Stimulated activated CD4-positive, alpha-beta T cell treated with anti-CD3 and anti-CD28 coated beads, TNF-alpha, amount 100 ng/mL, for 48 hours (primary cell): ENCODE results near the gene ASTN1.

ENCODE experiments used
- DNase-seq, 3 donors: peaks; one replicate each; pipeline ENCODE4 v3.0.0-alpha.2; 2020; ENCODE audit warnings: low read depth in 3 of 3

Gene ASTN1

DNA sequence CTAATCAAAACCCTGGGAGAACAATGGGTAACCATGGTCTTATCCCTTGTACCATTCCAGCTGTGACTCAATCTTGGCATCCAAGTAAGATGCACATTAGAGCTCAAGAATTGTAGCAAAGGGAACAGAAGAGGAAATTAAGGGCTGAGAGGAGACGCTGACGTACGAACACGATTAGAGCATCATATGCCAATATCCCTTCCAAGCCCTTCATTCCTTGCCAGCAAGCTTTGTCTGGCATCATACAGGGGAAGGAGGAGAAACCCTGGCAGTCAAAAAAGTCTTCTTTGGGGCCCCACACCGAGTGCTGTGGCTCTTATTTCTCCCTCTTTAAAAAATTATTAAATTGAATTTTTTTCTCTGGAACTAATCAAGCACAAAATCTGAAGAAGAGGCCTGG, 120.9 kb downstream of the ASTN1 start:
- no peak for DNase-seq

DNA sequence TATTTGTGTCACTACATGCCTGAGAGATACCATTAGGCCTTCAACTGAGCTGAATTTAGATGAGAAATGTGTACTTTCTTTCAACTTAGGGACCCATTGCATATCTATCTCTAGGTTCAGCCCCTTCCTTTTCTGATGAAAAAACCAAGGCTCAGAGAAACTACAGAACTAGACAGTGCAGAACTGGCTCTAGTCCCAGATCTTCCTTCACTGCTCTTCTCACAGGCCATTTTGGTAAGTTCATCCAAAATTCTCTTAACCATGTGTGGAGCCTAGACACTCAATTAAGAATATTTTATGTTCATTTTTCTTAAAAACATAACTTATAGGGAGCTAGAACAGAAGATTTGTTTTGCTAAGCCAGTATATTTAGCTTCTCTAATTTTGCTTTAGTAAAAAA, 128.9 kb downstream of the ASTN1 start:
- no peak for DNase-seq

- no peak for DNase-seq
Measured at GRCh38 chr1:177033628-177034027, 130.9 kb downstream of the ASTN1 start.

DNA sequence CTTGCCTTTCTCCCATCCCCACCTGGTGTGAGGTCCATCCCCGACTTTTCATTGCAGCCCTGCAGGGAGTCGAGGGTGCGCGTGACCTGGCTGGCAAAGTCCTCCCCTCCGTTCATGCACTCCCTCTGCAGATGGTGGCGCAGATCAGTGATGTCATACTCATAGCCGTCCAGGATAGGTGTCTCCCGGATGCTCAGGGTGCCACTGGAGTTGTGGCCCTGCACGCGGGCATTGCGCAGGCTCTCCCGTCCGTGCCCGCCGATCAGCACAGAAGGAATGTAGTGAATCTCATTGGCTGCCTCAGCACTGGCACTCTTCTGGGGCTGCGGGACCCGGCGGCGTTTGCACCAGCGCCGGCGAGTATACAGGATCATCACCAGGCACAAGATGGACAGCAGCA, 132.1 kb downstream of the ASTN1 start:
- DNase-seq = no peak

DNA sequence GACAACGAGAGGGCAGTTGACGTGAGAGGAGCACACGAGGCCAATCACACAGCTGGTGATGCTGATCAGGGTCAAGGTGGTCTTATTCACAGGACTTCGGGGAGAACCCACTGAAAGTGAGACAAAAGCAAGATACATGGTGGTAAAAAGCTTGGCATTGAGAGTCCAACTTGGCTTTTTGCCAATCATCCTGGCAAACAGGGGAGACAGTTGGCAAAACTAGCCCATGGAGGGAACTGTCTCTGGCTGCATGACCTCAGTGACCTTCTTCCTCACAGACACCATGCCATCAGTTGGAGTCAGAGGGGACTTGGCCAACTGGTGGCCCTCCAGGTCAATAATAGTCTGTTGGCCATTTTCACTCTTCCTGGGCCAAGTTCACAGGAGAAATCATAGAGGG, 139.9 kb downstream of the ASTN1 start:
- no peak for DNase-seq

GRCh38 chr1:177023726-177024125, 140.8 kb downstream of the ASTN1 start:
- no peak for DNase-seq

DNA sequence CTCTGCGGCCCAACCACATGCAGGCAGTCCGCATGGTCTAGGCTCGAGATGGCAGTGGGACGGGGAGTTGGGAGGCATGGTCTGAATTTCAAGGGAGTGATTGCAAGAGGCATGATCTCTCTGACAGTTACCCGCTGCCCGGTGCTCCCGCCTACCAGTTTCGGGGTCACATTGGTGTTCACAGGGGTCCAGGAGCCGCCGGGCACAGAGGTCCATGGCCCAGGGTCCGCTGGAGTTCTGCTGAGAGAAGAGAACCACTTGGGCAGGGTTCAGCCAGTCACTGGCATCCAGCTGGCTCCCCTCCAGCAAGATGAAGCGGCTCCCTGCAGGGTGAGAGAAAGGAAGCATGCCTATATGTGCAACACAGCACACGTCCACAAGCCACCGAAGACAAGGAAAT, 141.3 kb downstream of the ASTN1 start:
- DNase-seq = no peak

GRCh38 chr1:177021687-177022086, 142.8 kb downstream of the ASTN1 start:
- DNase-seq = no peak

GRCh38 chr1:177020851-177021589, 143.5 kb downstream of the ASTN1 start:
- no peak for DNase-seq

GRCh38 chr1:177017287-177017852, 147.1 kb downstream of the ASTN1 start:
- no peak for DNase-seq

DNA sequence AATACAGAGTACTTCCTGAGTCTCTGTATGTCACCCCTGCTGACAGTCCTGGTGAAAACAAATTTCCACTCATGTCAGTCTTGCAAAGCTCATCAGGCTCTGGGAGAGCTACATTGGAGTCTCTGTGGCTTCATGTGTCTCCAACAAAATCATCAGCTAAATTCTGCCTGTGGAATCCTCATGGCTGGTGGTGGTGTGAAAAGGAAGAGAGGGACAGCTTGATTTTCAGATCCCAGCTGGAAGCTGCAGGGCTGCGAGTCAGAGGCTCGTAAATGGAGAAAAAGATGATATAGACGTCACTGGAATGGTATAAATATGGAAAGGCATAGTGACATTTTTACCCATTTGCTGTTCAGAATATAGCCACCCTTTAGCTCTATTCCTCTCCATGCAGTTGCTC, 150.2 kb downstream of the ASTN1 start:
- no peak for DNase-seq

GRCh38 chr1:177012342-177012925, 152.1 kb downstream of the ASTN1 start:
- DNase-seq = no peak

DNA sequence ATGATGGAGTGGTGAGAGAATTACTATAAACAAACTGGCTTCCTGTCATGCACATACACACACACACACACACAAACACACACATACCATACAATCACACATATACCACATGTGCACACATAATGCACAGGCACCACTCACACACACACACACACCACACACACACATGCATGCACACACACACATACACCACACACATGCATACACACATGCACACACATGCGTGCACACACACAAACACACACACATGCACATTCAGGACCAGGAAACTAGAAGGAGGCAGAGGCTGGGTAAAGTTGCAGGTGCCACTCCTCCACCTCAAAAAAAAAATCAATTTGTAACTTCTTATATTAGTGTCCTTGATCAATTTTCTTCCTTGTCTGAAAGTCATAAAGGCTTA, 153.0 kb downstream of the ASTN1 start:
- no peak for DNase-seq

GRCh38 chr1:177010211-177010825, 154.2 kb downstream of the ASTN1 start:
- no peak for DNase-seq

GRCh38 chr1:177008653-177009052, 155.9 kb downstream of the ASTN1 start:
- no peak for DNase-seq

- DNase-seq = no peak
Measured at GRCh38 chr1:177007437-177008161, 156.9 kb downstream of the ASTN1 start.

DNA sequence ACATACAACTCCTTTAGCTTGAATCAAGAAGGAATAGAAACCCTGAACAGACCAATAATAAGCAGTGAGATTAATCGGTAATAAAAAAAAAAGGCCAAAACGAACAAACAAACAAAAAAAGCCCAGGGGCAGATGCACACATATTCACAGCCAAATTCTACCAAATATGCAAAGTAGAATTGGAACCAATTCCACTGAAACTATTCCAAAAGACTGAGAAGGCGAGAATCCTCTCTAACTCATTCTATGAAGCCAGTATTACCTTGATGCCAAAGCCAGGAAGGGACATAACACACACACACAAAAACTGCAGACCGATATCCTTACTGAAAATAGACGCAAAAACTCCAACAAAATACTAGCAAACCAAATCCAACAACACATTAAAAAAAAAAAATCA, 161.6 kb downstream of the ASTN1 start:
- no peak for DNase-seq

DNA sequence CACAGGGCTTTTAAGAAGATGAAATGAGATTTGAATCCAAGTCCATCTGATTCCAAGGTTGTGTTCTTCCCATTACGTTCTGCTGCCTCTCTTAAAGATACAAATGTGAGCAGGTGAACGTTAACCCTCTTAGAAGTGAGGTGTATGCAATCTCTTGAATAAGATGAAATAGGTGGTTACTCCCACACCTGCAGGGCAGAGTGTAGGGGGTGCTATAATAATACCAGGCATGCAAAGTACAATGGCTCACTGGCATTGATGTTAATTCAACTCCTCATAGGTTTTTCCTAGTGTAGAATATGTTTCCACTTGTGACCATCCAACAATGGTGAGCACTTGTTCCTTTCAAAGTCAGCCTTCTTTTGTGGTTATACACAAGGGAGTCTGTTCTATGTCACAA, 163.0 kb downstream of the ASTN1 start:
- no peak for DNase-seq

- no peak for DNase-seq
Measured at GRCh38 chr1:176998183-176998795, 166.2 kb downstream of the ASTN1 start.

- no peak for DNase-seq
Measured at GRCh38 chr1:176996456-176997090, 167.9 kb downstream of the ASTN1 start.

GRCh38 chr1:176994931-176995596, 169.4 kb downstream of the ASTN1 start:
- no peak for DNase-seq
